Measurements from ENCODE around the gene NNAT. TPM values are rescaled to one million over a fixed set of nuclear protein-coding genes. Genes with fewer than 3 reads are reported as not detected.

Gene NNAT
- total RNA-seq, 3 donors from 2014 or later (not counting 1 experiment from before 2014, with no cell fraction given): not detected

DNA sequence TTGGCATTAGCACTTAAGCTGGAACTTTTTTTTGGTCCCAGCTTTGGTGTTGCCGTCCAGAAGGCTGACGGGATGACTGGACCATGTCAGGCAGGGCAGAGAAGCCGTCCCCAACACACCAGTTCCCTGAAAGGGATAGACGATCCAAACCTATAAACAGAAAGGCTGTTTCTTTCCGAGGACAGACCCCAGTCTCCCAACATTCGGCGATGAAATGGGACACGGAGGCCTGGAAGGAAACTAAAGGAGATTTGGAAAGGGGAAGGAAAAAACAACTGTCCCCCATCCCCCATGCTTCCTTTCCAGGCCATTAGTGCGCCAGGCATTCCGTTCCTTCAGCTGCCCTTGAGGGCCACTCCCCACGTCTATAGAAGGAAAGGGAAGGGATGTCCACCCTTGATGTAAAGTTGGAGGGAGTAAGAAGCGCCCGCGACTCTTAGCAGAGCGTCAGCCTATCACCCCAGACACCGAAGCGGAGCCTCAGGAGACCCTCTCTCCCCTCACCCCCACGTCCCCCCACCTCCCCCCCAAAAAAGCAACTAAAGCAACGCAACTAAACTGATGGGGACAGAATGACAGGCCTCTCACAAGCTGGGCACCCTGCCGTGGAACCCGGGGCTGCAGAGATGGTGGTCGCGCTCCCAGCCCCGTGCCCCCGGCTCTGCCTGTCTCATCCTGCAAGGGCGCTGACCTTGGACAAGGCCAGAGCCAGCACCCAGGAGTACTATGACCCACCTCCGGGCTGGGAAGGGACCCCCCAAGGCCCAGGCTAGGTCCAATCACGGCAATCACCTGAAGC is 6.0 kb downstream of the NNAT start:
- 2% methylated on average over 17 of the region's 28 CpGs for WGBS (ENCODE audit: insufficient coverage)
- no peaks in the 10 kb centered on the region for H3K9me3 ChIP-seq (ENCODE audit: control insufficient read depth, insufficient read depth, low read length)
- TF ChIP-seq, protein P1, sequence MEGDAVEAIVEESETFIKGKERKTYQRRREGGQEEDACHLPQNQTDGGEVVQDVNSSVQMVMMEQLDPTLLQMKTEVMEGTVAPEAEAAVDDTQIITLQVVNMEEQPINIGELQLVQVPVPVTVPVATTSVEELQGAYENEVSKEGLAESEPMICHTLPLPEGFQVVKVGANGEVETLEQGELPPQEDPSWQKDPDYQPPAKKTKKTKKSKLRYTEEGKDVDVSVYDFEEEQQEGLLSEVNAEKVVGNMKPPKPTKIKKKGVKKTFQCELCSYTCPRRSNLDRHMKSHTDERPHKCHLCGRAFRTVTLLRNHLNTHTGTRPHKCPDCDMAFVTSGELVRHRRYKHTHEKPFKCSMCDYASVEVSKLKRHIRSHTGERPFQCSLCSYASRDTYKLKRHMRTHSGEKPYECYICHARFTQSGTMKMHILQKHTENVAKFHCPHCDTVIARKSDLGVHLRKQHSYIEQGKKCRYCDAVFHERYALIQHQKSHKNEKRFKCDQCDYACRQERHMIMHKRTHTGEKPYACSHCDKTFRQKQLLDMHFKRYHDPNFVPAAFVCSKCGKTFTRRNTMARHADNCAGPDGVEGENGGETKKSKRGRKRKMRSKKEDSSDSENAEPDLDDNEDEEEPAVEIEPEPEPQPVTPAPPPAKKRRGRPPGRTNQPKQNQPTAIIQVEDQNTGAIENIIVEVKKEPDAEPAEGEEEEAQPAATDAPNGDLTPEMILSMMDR (IDR thresholded peaks at IDR 0.05): no peak
- peak in 1 of 2 donors; percentile 29 for DNase-seq
- H3K4me1 ChIP-seq (ENCODE audit: control insufficient read depth, insufficient read depth, low read length): peaks cover 40% of the 10 kb centered on the region
- no peaks in the 10 kb centered on the region for H3K27me3 ChIP-seq (ENCODE audit: control insufficient read depth, insufficient read depth, low read length)
- intact Hi-C loops (cut with micrococcal nuclease): loop anchor here (2.0 to 10.0 kb wide), 3 partner anchors 350 to 1062 kb away; partner anchors contain the start of genes MROH8 and RPN2
- Mint-ChIP-seq H3K4me3 (peak overlapping the region; percentile 96), H3K4me1 (peaks cover 52 to 66% of the 10 kb centered on the region in 2 donors), H3K27ac (peak overlapping the region; percentile 99), H3K36me3 (no peaks in the 10 kb centered on the region), H3K9me3 (no peaks in the 10 kb centered on the region), H3K27me3 (ENCODE audit: low read depth in 2 of 2) (peaks cover 0 to 3% of the 10 kb centered on the region in 2 donors)
- peak overlapping the region; percentile 88 for H3K4me3 ChIP-seq (ENCODE audit: low read length)
- H3K27ac ChIP-seq (ENCODE audit: low read length): peak overlapping the region; percentile 90
- no peaks in the 10 kb centered on the region for H3K36me3 ChIP-seq (ENCODE audit: control insufficient read depth, insufficient read depth, low read length)
- ATAC-seq: no peak

DNA sequence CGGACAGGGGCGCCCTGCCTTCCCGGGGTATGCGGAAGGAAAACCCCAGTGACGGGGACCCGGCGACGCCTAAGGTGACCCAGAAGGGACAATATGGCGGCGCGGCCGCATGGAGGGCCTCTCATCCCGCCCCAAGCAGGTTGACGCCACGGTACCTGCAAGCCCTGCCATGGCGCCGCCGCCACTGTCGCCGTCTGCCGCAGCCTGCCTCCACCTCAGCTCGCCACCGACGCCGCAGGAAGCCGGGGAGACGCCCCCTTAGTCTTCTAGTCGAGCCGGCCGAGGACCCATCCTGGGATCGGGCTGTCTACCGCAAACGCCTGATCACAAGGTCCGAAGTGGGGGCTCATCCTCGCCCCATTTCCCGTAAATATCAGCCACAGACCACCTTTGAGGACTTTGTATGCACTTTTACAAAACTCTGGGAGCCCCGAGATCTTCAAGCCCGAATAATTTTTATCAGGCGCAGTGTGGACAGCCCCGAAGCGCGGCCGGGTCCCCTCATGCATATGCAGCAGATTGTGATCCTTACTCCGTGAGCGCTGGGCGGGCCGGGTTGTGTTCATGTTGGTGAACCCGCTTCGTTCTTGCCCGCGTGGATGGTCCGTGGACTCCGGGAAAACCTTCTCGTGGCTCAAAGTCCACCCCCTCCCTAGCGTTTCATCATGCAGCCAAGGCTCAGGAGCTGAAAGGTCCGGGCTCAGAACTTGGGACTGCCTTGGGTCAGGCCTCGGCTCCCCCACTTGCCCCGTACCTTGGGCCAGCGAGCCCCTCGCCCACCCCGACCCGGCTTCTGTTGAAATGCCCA is 6.8 kb downstream of the NNAT start, which contains the start of gene BLCAP:
TSS of gene BLCAP (minus strand) at position 239 of the 808 bp plus-strand sequence. CDS start 8,702 bp downstream, outside the sequence.
- H3K9me3 ChIP-seq (ENCODE audit: control insufficient read depth, insufficient read depth, low read length): no peaks in the 10 kb centered on the region
- peak within 1 kb of the TSS; percentile 96 for H3K4me3 Mint-ChIP-seq
- peaks cover 0 to 3% of the 10 kb centered on the region in 2 donors for H3K27me3 Mint-ChIP-seq (ENCODE audit: low read depth in 2 of 2)
- no peaks in the 10 kb centered on the region for H3K36me3 Mint-ChIP-seq
- WGBS (ENCODE audit: insufficient coverage): under 1% methylated on average over 62 of the region's 62 CpGs
- peak within 1 kb of the TSS; percentile 99 for H3K27ac Mint-ChIP-seq
- H3K9me3 Mint-ChIP-seq: no peaks in the 10 kb centered on the region
- intact Hi-C loops (cut with micrococcal nuclease): loop anchor here (2.0 to 10.0 kb wide), 3 partner anchors 351 to 1063 kb away; partner anchors contain the start of genes MROH8 and RPN2
- no peaks in the 10 kb centered on the region for H3K27me3 ChIP-seq (ENCODE audit: control insufficient read depth, insufficient read depth, low read length)
- peak within 1 kb of the TSS; percentile 88 for H3K4me3 ChIP-seq (ENCODE audit: low read length)
- ATAC-seq (peak; percentile 86 to 95 (median 88)), DNase-seq (peak; percentile 90 to 96)
- H3K4me1 ChIP-seq (ENCODE audit: control insufficient read depth, insufficient read depth, low read length): peaks cover 40% of the 10 kb centered on the region
- H3K36me3 ChIP-seq (ENCODE audit: control insufficient read depth, insufficient read depth, low read length): no peaks in the 10 kb centered on the region
- TF ChIP-seq, protein P1 (IDR thresholded peaks at IDR 0.05): no peak
- H3K27ac ChIP-seq (ENCODE audit: low read length): peak within 1 kb of the TSS; percentile 90
- peaks cover 52 to 66% of the 10 kb centered on the region in 2 donors for H3K4me1 Mint-ChIP-seq

DNA sequence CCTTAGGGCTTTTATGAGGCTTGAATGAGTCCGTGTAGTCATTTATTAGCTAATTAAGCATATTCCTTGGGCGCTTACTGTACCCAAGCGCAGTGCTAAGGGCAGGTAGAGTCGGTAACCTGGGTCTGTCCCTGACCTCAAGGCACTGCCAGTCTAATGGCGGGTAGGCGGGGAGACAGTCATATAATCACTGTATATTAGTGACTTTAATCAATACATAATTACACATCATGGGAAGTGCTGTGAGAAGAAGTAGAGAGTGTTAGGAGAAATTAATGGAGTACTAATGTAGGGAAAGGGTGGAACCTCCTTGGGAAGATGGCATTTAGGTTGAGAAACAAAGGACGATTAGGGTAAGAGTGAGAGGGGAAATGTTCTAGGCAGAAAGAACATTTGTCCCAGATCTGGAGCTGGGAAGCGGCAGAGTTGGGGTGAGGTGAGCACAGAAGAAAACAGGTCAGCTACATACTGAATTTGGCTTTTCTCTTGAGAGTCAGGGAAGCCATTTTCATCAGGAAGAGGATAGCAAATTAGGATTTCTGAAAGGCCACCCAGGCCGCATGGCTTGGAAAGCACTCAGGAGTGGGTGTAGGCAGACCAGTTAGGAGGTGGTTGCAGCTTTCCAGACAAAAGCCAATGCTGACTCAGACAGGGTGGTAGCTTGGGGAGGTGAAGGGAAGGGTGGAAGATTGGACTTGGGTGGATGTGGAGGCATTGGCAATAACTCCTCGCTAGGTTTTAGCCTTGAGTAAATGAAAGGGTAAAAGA is 7.6 kb downstream of the NNAT start:
- Mint-ChIP-seq H3K4me3 (peak overlapping the region; percentile 96), H3K9me3 (no peaks in the 10 kb centered on the region), H3K27ac (peak overlapping the region; percentile 99), H3K4me1 (peaks cover 47 to 58% of the 10 kb centered on the region in 2 donors), H3K27me3 (ENCODE audit: low read depth in 2 of 2) (peaks cover 0 to 3% of the 10 kb centered on the region in 2 donors), H3K36me3 (no peaks in the 10 kb centered on the region)
- intact Hi-C loops (cut with micrococcal nuclease): loop anchor here (5.0 to 10.0 kb wide), 2 partner anchors 351 to 1064 kb away; partner anchors contain the start of genes MROH8 and RPN2
- Histone ChIP-seq H3K4me3 (ENCODE audit: low read length) (peak overlapping the region; percentile 88), H3K9me3 (ENCODE audit: control insufficient read depth, insufficient read depth, low read length) (no peaks in the 10 kb centered on the region), H3K27ac (ENCODE audit: low read length) (peak overlapping the region; percentile 90), H3K4me1 (ENCODE audit: control insufficient read depth, insufficient read depth, low read length) (peaks cover 40% of the 10 kb centered on the region), H3K36me3 (ENCODE audit: control insufficient read depth, insufficient read depth, low read length) (no peaks in the 10 kb centered on the region), H3K27me3 (ENCODE audit: control insufficient read depth, insufficient read depth, low read length) (no peaks in the 10 kb centered on the region)
- DNase-seq (no peak), ATAC-seq (no peak)
- TF ChIP-seq, protein P1 (IDR thresholded peaks at IDR 0.05): no peak
- 59% methylated on average over 8 of the region's 10 CpGs for WGBS (ENCODE audit: insufficient coverage)
